IMR-90 (cell line): Measurements from ENCODE around the gene DAPK1. TPM values are rescaled to one million over a fixed set of nuclear protein-coding genes. Genes with fewer than 3 reads are reported as not detected.

Experiments
- ATAC-seq: fragments of 200-7000 bp; cut with Tn5 transposase; 2 replicates; pipeline ENCODE4 v1.9.1; 2020; ENCODE audit warnings: low read depth, mild to moderate bottlenecking, moderate library complexity
- BruUV-seq: library from RNA; stranded (reverse); fragments of 400-500 nt; replicated peaks from 2 replicates; lab custom pipeline; 2021; lab: Mats Ljungman, UMichigan
- CTCF ChIA-PET: fragments of 300-600 bp; formaldehyde crosslinking; extraction: SDS; loops from one replicate; lab custom pipeline; 2021; ENCODE audit warnings: antibody characterized with exemption; lab: Yijun Ruan, JAX
- POLR2A ChIA-PET: fragments of 300-600 bp; sonication (Branson Sonifier 250); formaldehyde crosslinking; loops from one replicate; lab custom pipeline; 2022; ENCODE audit warnings: antibody characterized with exemption; ENCODE audit not compliant: unreplicated experiment; lab: Charles Lee
- DNase-seq: peaks from one replicate; pipeline ENCODE4 v3.0.0; 2013
- H2AFZ ChIP-seq: replicated peaks from 2 replicates; pipeline ENCODE3; 2013; ENCODE audit warnings: low read length, mild to moderate bottlenecking; ENCODE audit not compliant: poor library complexity
- H2AK5ac ChIP-seq: 2 replicates; pipeline ENCODE4 v1.6.1; 2013; ENCODE audit warnings: low read depth, low read length, inconsistent platforms
- H2AK9ac ChIP-seq: replicated peaks from 2 replicates; pipeline ENCODE3; 2013; ENCODE audit warnings: mild to moderate bottlenecking, low read depth, low read length, moderate library complexity; ENCODE audit not compliant: poor library complexity
- H2BK120ac ChIP-seq: 2 replicates; pipeline ENCODE4 v1.6.1; 2013; ENCODE audit warnings: low read depth, low read length, inconsistent platforms
- H2BK15ac ChIP-seq: 3 replicates; pipeline ENCODE4 v1.6.1; 2013; ENCODE audit warnings: low read depth, low read length, inconsistent platforms
- H2BK20ac ChIP-seq: 2 replicates; pipeline ENCODE4 v1.6.1; 2013; ENCODE audit warnings: low read depth, mild to moderate bottlenecking, inconsistent platforms, low read length, moderate library complexity
- H2BK5ac ChIP-seq: 2 replicates; pipeline ENCODE4 v1.6.1; 2013; ENCODE audit warnings: mild to moderate bottlenecking, low read depth, low read length, inconsistent platforms; ENCODE audit not compliant: poor library complexity, severe bottlenecking
- H3K14ac ChIP-seq: replicated peaks from 2 replicates; pipeline ENCODE4 v1.6.1; 2013; ENCODE audit warnings: low read depth, low read length, inconsistent platforms
- H3K18ac ChIP-seq: 2 replicates; pipeline ENCODE4 v1.6.1; 2013; ENCODE audit warnings: low read depth, low read length, control low read depth
- H3K23ac ChIP-seq: 2 replicates; pipeline ENCODE4 v1.6.1; 2013; ENCODE audit warnings: low read depth, low read length, inconsistent platforms
- H3K27ac ChIP-seq: 2 replicates; pipeline ENCODE4 v1.5.1; 2013; ENCODE audit warnings: mild to moderate bottlenecking, control low read depth, low read length; ENCODE audit not compliant: insufficient read depth
- H3K27me3 ChIP-seq: 2 replicates; pipeline ENCODE4 v1.6.1; 2013; ENCODE audit warnings: low read length; ENCODE audit not compliant: control insufficient read depth, insufficient read depth
- H3K36me3 ChIP-seq: 2 replicates; pipeline ENCODE4 v1.6.1; 2013; ENCODE audit warnings: low read length, mixed read lengths; ENCODE audit not compliant: control insufficient read depth, insufficient read depth
- H3K4ac ChIP-seq: 2 replicates; pipeline ENCODE4 v1.6.1; 2013; ENCODE audit warnings: low read depth, low read length, inconsistent platforms
- H3K4me1 ChIP-seq: 2 replicates; pipeline ENCODE4 v1.6.1; 2013; ENCODE audit warnings: low read length, mixed read lengths; ENCODE audit not compliant: control insufficient read depth, insufficient read depth
- H3K4me2 ChIP-seq: 2 replicates; pipeline ENCODE4 v1.6.1; 2013; ENCODE audit warnings: low read depth, mild to moderate bottlenecking, control low read depth, low read length, moderate library complexity
- H3K4me3 ChIP-seq: 2 replicates; pipeline ENCODE4 v1.5.1; 2013; ENCODE audit warnings: low read depth, mild to moderate bottlenecking, control low read depth, low read length, moderate library complexity; ENCODE audit not compliant: insufficient read depth
- H3K56ac ChIP-seq: 2 replicates; pipeline ENCODE4 v1.6.1; 2013; ENCODE audit warnings: low read length, inconsistent platforms; ENCODE audit not compliant: insufficient read depth; ENCODE audit errors: extremely low read depth
- H3K79me1 ChIP-seq, 2 experiments: 2 replicates each; pipeline ENCODE4 v1.6.1; 2013; ENCODE audit warnings: low read length in 2 of 2, inconsistent platforms in 1 of 2, low read depth in 1 of 2
- H3K9ac ChIP-seq: 2 replicates; pipeline ENCODE4 v1.6.1; 2013; ENCODE audit warnings: low read depth, low read length, control low read depth
- H3K9me1 ChIP-seq: 2 replicates; pipeline ENCODE4 v1.6.1; 2013; ENCODE audit warnings: low read length, inconsistent platforms; ENCODE audit not compliant: insufficient read depth
- H3K9me3 ChIP-seq: 2 replicates; pipeline ENCODE4 v1.6.1; 2013; ENCODE audit warnings: low read length; ENCODE audit not compliant: control insufficient read depth, insufficient read depth
- H4K20me1 ChIP-seq: 2 replicates; pipeline ENCODE4 v1.6.1; 2013; ENCODE audit warnings: low read length, inconsistent platforms; ENCODE audit not compliant: insufficient read depth
- H4K5ac ChIP-seq: 2 replicates; pipeline ENCODE4 v1.6.1; 2013; ENCODE audit warnings: mild to moderate bottlenecking, low read depth, low read length, control low read depth
- H4K8ac ChIP-seq, 2 experiments: 2 replicates each; pipeline ENCODE4 v1.6.1; 2013; ENCODE audit warnings: low read depth in 2 of 2, low read length in 2 of 2, control low read depth in 1 of 2, inconsistent platforms in 1 of 2
- H4K91ac ChIP-seq: 2 replicates; pipeline ENCODE4 v1.6.1; 2013; ENCODE audit warnings: low read depth, low read length, inconsistent platforms; ENCODE audit not compliant: insufficient read depth
- BHLHE40 ChIP-seq: fragments of 150-350 bp; IDR thresholded peaks from 2 replicates; pipeline ENCODE4 v1.6.1; 2016; ENCODE audit warnings: mild to moderate bottlenecking, low read depth, low read length
- CEBPB ChIP-seq: IDR thresholded peaks from 2 replicates; pipeline ENCODE4 v1.6.1; 2012; ENCODE audit warnings: low read depth, low read length, improper control_type of control experiment
- CTCF ChIP-seq: conservative IDR thresholded peaks from 2 replicates; pipeline ENCODE4 v1.5.1; 2012; ENCODE audit warnings: mild to moderate bottlenecking, low read depth, low read length, improper control_type of control experiment
- ELK1 ChIP-seq: fragments of 150-350 bp; IDR thresholded peaks from 2 replicates; pipeline ENCODE4 v1.6.1; 2016; ENCODE audit warnings: low read depth, mild to moderate bottlenecking, low read length, moderate library complexity, borderline replicate concordance
- FOS ChIP-seq: fragments of 150-350 bp; IDR thresholded peaks from 2 replicates; pipeline ENCODE4 v1.6.1; 2016; ENCODE audit warnings: low read depth, low read length
- MAFK ChIP-seq: IDR thresholded peaks from 2 replicates; pipeline ENCODE4 v1.6.1; 2012; ENCODE audit warnings: low read depth, low read length, improper control_type of control experiment
- MAZ ChIP-seq: IDR thresholded peaks from 2 replicates; pipeline ENCODE4 v1.6.1; 2012; ENCODE audit warnings: low read depth, mild to moderate bottlenecking, low read length, improper control_type of control experiment, moderate library complexity, borderline replicate concordance
- MXI1 ChIP-seq: IDR thresholded peaks from 2 replicates; pipeline ENCODE4 v1.6.1; 2012; ENCODE audit warnings: low read depth, mild to moderate bottlenecking, low read length, moderate library complexity, borderline replicate concordance
- NFE2L2 ChIP-seq: fragments of 150-350 bp; IDR thresholded peaks from 2 replicates; pipeline ENCODE4 v1.6.1; 2016; ENCODE audit warnings: low read depth, mild to moderate bottlenecking, low read length
- POLR2A ChIP-seq: IDR thresholded peaks from 2 replicates; pipeline ENCODE4 v1.6.1; 2012; ENCODE audit warnings: mild to moderate bottlenecking, low read depth, low read length
- RAD21 ChIP-seq: IDR thresholded peaks from 2 replicates; pipeline ENCODE4 v1.6.1; 2012; ENCODE audit warnings: low read length, improper control_type of control experiment
- RCOR1 ChIP-seq: IDR thresholded peaks from 2 replicates; pipeline ENCODE4 v1.6.1; 2012; ENCODE audit warnings: mild to moderate bottlenecking, low read length, improper control_type of control experiment; ENCODE audit not compliant: insufficient replicate concordance
- RFX5 ChIP-seq: IDR thresholded peaks from 2 replicates; pipeline ENCODE4 v1.8.0; 2012; ENCODE audit warnings: low read depth, mild to moderate bottlenecking, low read length, moderate library complexity
- SMC3 ChIP-seq: fragments of 150-350 bp; IDR thresholded peaks from 2 replicates; pipeline ENCODE4 v1.6.1; 2016; ENCODE audit warnings: low read depth, mild to moderate bottlenecking, antibody characterized with exemption, low read length, moderate library complexity
- USF2 ChIP-seq: fragments of 150-350 bp; IDR thresholded peaks from 2 replicates; pipeline ENCODE4 v1.6.1; 2017; ENCODE audit warnings: mild to moderate bottlenecking, antibody characterized with exemption, low read length, low read depth
- WGBS, 2 experiments: methylation state at CpG; one replicate each; pipeline versions ENCODE4 v1.1.5 to v1.1.7; 2013; ENCODE audit warnings: missing lambda C conversion rate in 2 of 2; ENCODE audit not compliant: insufficient read length in 1 of 2; ENCODE audit errors: extremely low coverage in 2 of 2; 5-methylcytosine and 5-hydroxymethylcytosine counted together
- dilution Hi-C: fragments of 300-500 bp; cut with HindIII; formaldehyde crosslinking; loops from one replicate; pipeline ENCODE4 v1.14.3; 2018; ENCODE audit warnings: low sequenced_read_pairs; ENCODE audit not compliant: unreplicated experiment
- in situ Hi-C: fragments of 300-500 bp; cut with MboI; formaldehyde crosslinking; loops from 3 replicates; pipeline ENCODE4 v1.14.3; 2019; ENCODE audit warnings: low sequenced_read_pairs, inconsistent platforms, mixed read lengths
- intact Hi-C: fragments of 100-400 bp; cut with micrococcal nuclease; formaldehyde crosslinking; loops from 2 replicates; pipeline ENCODE4 v1.10.0; 2022
- polyA plus RNA-seq, 3 experiments: library from polyadenylated mRNA; depleted of rRNA; stranded (reverse); fragments of >200 nt; gene quantifications; 2 replicates each; pipeline ENCODE4 v1.2.3, GENCODE V29; 2012; ENCODE audit warnings: low replicate concordance in 1 of 3
- total RNA-seq: library from RNA; depleted of rRNA; stranded (reverse); fragments of >200 nt; gene quantifications from 2 replicates; pipeline ENCODE4 v1.2.3, GENCODE V29; 2012

The DAPK1 gene
- total and polyA plus RNA-seq, 2 of the 4 experiments (the other 2 are of a cell fraction), result under 0.01 to 0.03 TPM

GRCh38 chr9:87635656-87636501 is 138.2 kb downstream of the DAPK1 start:
- intact Hi-C loops (no loop called here), dilution Hi-C loops (no loop called here), in situ Hi-C loops (no loop called here)
- Histone ChIP-seq H3K9ac (no peak overlapping the region), H3K9me1 (no peaks in the 10 kb centered on the region), H3K4ac (no peak overlapping the region), H3K18ac (no peak overlapping the region), H2BK120ac (no peak overlapping the region), H2AK9ac (no peak overlapping the region), H3K23ac (no peak overlapping the region), H3K36me3 (no peaks in the 10 kb centered on the region), H2BK5ac (no peak overlapping the region), H3K4me3 (no peak overlapping the region), H2BK15ac (no peak overlapping the region), H3K79me1 (no peaks in the 10 kb centered on the region), H3K56ac (no peak overlapping the region), H3K9me3 (no peaks in the 10 kb centered on the region), H3K27ac (no peak overlapping the region), H2BK20ac (no peak overlapping the region), H3K4me1 (peaks cover 2% of the 10 kb centered on the region; the same call in 1 of the 2 replicates), H4K8ac (no peak overlapping the region), H2AFZ (no peak overlapping the region), H4K91ac (no peak overlapping the region), H4K20me1 (no peaks in the 10 kb centered on the region), H4K5ac (no peak overlapping the region), H3K14ac (no peak overlapping the region), H3K27me3 (peaks cover 3% of the 10 kb centered on the region), H3K4me2 (no peak overlapping the region), H2AK5ac (no peak overlapping the region)
- 90% methylated on average over 5 of the region's 15 CpGs; no CpG with 5 or more reads in 1 of the 2 experiments for WGBS, 2 experiments
- BruUV-seq, result no TSS peak
- POLR2A ChIA-PET, result no interaction called here
- no peak for ATAC-seq
- no peak for DNase-seq
- CTCF ChIA-PET, result no interaction called here
- TF ChIP-seq RFX5 (no peak), USF2 (no peak), MXI1 (no peak), MAFK (no peak), SMC3 (no peak), BHLHE40 (no peak), ELK1 (no peak), RAD21 (no peak), NFE2L2 (no peak), CTCF (no peak), CEBPB (no peak), RCOR1 (no peak), POLR2A (no peak), FOS (no peak), MAZ (no peak)
